Neural progenitor cell (in vitro differentiated cells): ENCODE data around the gene DDAH1. TPM values are rescaled to one million over a fixed set of nuclear protein-coding genes. Genes with fewer than 3 reads are reported as not detected.

ENCODE experiments used
- DNase-seq: peaks from one replicate; pipeline ENCODE4 v3.0.0-alpha.2; 2016; ENCODE audit warnings: low spot score
- H2AFZ ChIP-seq: fragments of 200-600 bp; sonication (generic); replicated peaks from 2 replicates; pipeline ENCODE4 v1.6.1; 2016; ENCODE audit warnings: antibody characterized with exemption
- H3F3A ChIP-seq: fragments of 200-600 bp; sonication (generic); 2 replicates; pipeline ENCODE4 v1.6.1; 2016; ENCODE audit warnings: antibody characterized with exemption, low read depth
- H3K27ac ChIP-seq: fragments of 200-600 bp; sonication (generic); 2 replicates; pipeline ENCODE4 v1.5.1; 2016; ENCODE audit warnings: mild to moderate bottlenecking
- H3K27me3 ChIP-seq: fragments of 200-600 bp; sonication (generic); 2 replicates; pipeline ENCODE4 v1.6.1; 2016; ENCODE audit warnings: mild to moderate bottlenecking, moderate library complexity
- H3K36me3 ChIP-seq: fragments of 200-600 bp; sonication (generic); 2 replicates; pipeline ENCODE4 v1.5.1; 2016
- H3K4me1 ChIP-seq: fragments of 200-600 bp; sonication (generic); 2 replicates; pipeline ENCODE4 v1.6.1; 2016; ENCODE audit warnings: mixed run types
- H3K4me2 ChIP-seq: fragments of 200-600 bp; sonication (generic); 2 replicates; pipeline ENCODE4 v1.6.1; 2016
- H3K4me3 ChIP-seq: fragments of 200-600 bp; sonication (generic); 2 replicates; pipeline ENCODE4 v1.5.1; 2016
- H3K79me2 ChIP-seq: fragments of 200-600 bp; sonication (generic); 2 replicates; pipeline ENCODE4 v1.6.1; 2016; ENCODE audit warnings: low read depth
- H3K9ac ChIP-seq: fragments of 200-600 bp; sonication (generic); 2 replicates; pipeline ENCODE4 v1.6.1; 2016
- H3K9me3 ChIP-seq: fragments of 200-600 bp; sonication (generic); 2 replicates; pipeline ENCODE4 v1.5.1; 2016; ENCODE audit warnings: low read depth
- H4K20me1 ChIP-seq: fragments of 200-600 bp; sonication (generic); 2 replicates; pipeline ENCODE4 v1.6.1; 2016; ENCODE audit warnings: low read depth
- H3K27ac Mint-ChIP-seq: 3 replicates; pipeline ENCODE4 v1.8.0; 2021; ENCODE audit warnings: mixed read lengths
- H3K27me3 Mint-ChIP-seq: 2 replicates; pipeline ENCODE4 v1.8.0; 2022; ENCODE audit warnings: low read depth, mild to moderate bottlenecking, inconsistent platforms, moderate library complexity, mixed read lengths; ENCODE audit not compliant: insufficient read depth
- H3K36me3 Mint-ChIP-seq: 3 replicates; pipeline ENCODE4 v1.8.0; 2021; ENCODE audit warnings: mixed read lengths
- H3K4me1 Mint-ChIP-seq: 3 replicates; pipeline ENCODE4 v1.8.0; 2021; ENCODE audit warnings: mixed read lengths
- H3K4me3 Mint-ChIP-seq: 3 replicates; pipeline ENCODE4 v1.8.0; 2021; ENCODE audit warnings: mild to moderate bottlenecking, moderate library complexity, mixed read lengths
- H3K9me3 Mint-ChIP-seq: 3 replicates; pipeline ENCODE4 v1.8.0; 2020; ENCODE audit warnings: mixed read lengths
- CTCF ChIP-seq: fragments of 200-600 bp; sonication (generic); IDR thresholded peaks from 2 replicates; pipeline ENCODE4 v1.5.1; 2017; ENCODE audit warnings: antibody characterized with exemption, mild to moderate bottlenecking
- EZH2 ChIP-seq: fragments of 200-600 bp; sonication (generic); IDR thresholded peaks from 2 replicates; pipeline ENCODE4 v1.6.1; 2017; ENCODE audit warnings: antibody characterized with exemption, mild to moderate bottlenecking, moderate library complexity
- EZH2phosphoT487 ChIP-seq: fragments of 200-600 bp; sonication (generic); IDR thresholded peaks from 2 replicates; pipeline ENCODE4 v1.6.1; 2017; ENCODE audit warnings: antibody characterized with exemption
- total RNA-seq: library from RNA; depleted of rRNA; stranded (reverse); fragments of >200 nt; gene quantifications from 2 replicates; pipeline ENCODE4 v1.2.3, GENCODE V29; 2015; ENCODE audit warnings: low replicate concordance

Gene DDAH1
- total RNA-seq, 1 donor from 2014 or later, result 23.1 TPM

GRCh38 chr1:85406081-85406480 is 58.9 kb downstream of the DDAH1 start:
- Histone ChIP-seq H4K20me1 (no peaks in the 10 kb centered on the region), H3F3A (no peaks in the 10 kb centered on the region), H3K36me3 (no peaks in the 10 kb centered on the region), H3K27me3 (no peaks in the 10 kb centered on the region), H3K4me1 (peaks cover 7% of the 10 kb centered on the region), H3K79me2 (no peaks in the 10 kb centered on the region), H3K9ac (no peak overlapping the region), H3K9me3 (no peaks in the 10 kb centered on the region), H3K4me2 (no peak overlapping the region), H3K4me3 (no peak overlapping the region), H3K27ac (no peak overlapping the region), H2AFZ (no peak overlapping the region)
- H3K27ac Mint-ChIP-seq, result no peak overlapping the region
- H3K27me3 Mint-ChIP-seq, result no peaks in the 10 kb centered on the region
- no peak for TF ChIP-seq EZH2phosphoT487
- TF ChIP-seq CTCF, result no peak
- no peak for TF ChIP-seq EZH2
- H3K9me3 Mint-ChIP-seq, result no peaks in the 10 kb centered on the region
- H3K4me3 Mint-ChIP-seq, result no peak overlapping the region
- DNase-seq, result no peak
- peaks cover 2% of the 10 kb centered on the region for H3K36me3 Mint-ChIP-seq
- H3K4me1 Mint-ChIP-seq, result peaks cover 15% of the 10 kb centered on the region

GRCh38 chr1:85404408-85404807 is 60.6 kb downstream of the DDAH1 start:
- Mint-ChIP-seq H3K27me3 (no peaks in the 10 kb centered on the region), H3K27ac (no peak overlapping the region)

GRCh38 chr1:85398391-85399064 is 66.4 kb downstream of the DDAH1 start:
- Histone ChIP-seq H3K79me2 (no peaks in the 10 kb centered on the region), H3K36me3 (no peaks in the 10 kb centered on the region), H3K27me3 (no peaks in the 10 kb centered on the region), H4K20me1 (no peaks in the 10 kb centered on the region), H3K4me1 (peaks cover 15% of the 10 kb centered on the region), H3K9me3 (peaks cover 6% of the 10 kb centered on the region), H3K9ac (no peak overlapping the region), H3K27ac (no peak overlapping the region), H3F3A (no peaks in the 10 kb centered on the region), H3K4me3 (no peak overlapping the region), H3K4me2 (no peak overlapping the region), H2AFZ (no peak overlapping the region)
- H3K27me3 Mint-ChIP-seq, result no peaks in the 10 kb centered on the region
- TF ChIP-seq CTCF (peak; percentile 23), EZH2 (no peak)
- H3K9me3 Mint-ChIP-seq, result peaks cover 5% of the 10 kb centered on the region
- peaks cover 5% of the 10 kb centered on the region for H3K36me3 Mint-ChIP-seq
- no peak overlapping the region for H3K27ac Mint-ChIP-seq
- DNase-seq, result no peak
- no peak overlapping the region for H3K4me3 Mint-ChIP-seq
- peaks cover 23% of the 10 kb centered on the region for H3K4me1 Mint-ChIP-seq

More at GRCh38 chr1:85404408-85404807, 60.6 kb downstream of the DDAH1 start:
- no peak overlapping the region for H3K9ac ChIP-seq
- no peak overlapping the region for H2AFZ ChIP-seq
- H3K4me2 ChIP-seq, result no peak overlapping the region
- no peaks in the 10 kb centered on the region for H3K79me2 ChIP-seq
- Mint-ChIP-seq H3K9me3 (no peaks in the 10 kb centered on the region), H3K4me3 (no peak overlapping the region), H3K36me3 (no peaks in the 10 kb centered on the region), H3K4me1 (peaks cover 14% of the 10 kb centered on the region)
- H3K4me1 ChIP-seq, result peaks cover 10% of the 10 kb centered on the region
- no peaks in the 10 kb centered on the region for H3F3A ChIP-seq
- DNase-seq, result no peak
- no peaks in the 10 kb centered on the region for H4K20me1 ChIP-seq
- TF ChIP-seq EZH2, result no peak
- TF ChIP-seq EZH2phosphoT487, result no peak
- TF ChIP-seq CTCF, result no peak
- H3K4me3 ChIP-seq, result no peak overlapping the region
- H3K9me3 ChIP-seq, result no peaks in the 10 kb centered on the region
- no peaks in the 10 kb centered on the region for H3K36me3 ChIP-seq
- H3K27ac ChIP-seq, result no peak overlapping the region
- no peaks in the 10 kb centered on the region for H3K27me3 ChIP-seq
